HG03575 (cell line): Measurements from ENCODE around the gene C10orf90.

Source experiments
- ATAC-seq: cut with Tn5 transposase; IDR thresholded peaks from one replicate; pipeline ENCODE4 v1.9.1; 2021; ENCODE audit not compliant: unreplicated experiment, insufficient number of reproducible peaks, low FRiP score; ENCODE audit errors: extremely low read depth

C10orf90 gene

DNA sequence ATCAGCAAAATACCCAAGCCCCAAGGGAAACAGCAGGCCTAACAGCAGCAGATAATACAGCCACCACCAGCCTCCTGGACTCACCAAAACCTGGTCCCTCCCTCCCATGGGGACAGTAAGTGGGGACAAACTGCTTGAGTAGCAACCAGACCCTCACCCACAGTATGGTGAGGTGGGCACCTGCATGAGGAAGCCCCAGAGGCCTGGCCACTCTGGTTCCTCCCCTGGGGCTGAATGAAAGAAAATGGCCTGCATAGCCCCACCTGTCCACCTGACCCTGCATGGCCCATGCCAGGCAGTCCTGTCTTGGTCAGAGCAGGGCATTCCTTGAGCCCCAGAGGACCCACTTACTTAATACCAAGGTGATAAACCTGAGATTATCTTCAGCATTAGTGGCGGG, 13.0 kb upstream of the C10orf90 start:
- no peak for ATAC-seq

DNA sequence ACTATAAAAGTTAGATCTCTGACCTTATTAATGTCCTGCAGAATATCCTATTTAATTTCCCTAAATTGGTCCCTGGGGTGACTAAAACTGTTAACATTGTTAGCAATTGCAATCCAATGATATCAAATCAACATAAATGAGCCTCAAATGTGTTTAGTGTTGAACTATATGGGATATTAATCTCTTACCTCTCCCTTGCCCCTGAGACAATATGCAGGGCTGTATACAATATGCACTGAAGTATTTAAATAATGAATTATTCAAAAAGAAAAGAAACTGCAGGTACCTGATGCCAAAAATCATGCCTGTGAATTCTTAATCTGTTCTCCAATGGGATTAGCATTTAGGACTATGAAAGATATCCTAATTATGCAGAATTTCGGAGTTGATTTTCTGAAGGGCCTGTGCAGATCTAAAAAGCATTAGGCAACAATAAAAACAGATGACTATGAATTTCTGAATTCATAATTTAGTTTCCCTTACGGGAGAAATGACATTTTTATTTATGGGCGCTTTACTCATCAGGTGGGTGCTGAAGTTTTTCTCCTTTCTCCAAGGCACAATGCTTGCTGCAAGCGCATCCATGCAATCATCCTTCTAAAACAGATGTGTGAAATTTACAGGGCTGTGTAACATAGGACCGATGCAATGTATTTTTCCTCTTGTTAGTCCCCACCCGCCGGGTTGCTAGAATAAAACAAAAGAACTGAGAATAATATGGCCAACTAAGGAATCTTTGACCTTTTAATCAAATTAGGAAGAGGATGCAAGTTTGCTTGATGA, 5.4 kb upstream of the C10orf90 start:
- no peak for ATAC-seq

DNA sequence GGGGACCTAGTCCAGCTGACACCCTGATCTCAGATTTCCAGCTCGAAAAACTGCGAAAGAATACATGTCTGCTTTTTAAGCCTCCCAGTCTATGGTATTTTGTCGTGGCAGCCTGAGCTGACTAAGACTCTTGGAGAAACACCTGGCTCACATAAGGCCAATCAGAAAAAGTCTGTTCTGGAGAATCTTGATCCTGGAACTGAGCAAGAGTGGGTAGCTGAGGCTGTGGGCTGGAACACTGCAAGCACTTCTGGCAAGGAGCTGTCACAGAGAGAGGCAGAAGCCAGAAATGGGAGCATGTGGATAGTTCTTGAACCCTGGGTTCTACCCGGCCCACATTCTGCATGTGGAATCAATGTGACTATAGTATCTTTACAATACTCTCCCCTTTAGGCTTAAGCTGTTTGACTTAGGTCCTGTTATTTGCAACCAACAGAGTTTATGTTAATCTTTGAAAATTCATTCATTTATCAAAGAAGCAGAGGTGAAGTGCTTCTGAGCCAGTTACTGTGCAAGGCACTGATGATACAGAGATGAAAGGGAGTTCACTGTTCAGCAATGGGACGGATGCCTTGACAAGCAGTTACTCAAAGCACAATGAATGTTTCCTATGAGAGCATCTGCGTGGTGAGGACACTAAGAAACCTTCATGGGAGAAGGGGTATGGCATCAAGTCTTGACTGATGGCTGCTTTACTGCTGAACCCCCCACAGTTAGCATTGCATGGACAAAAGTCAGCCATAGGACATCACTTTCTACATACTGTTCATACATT, 4.4 kb upstream of the C10orf90 start:
- ATAC-seq, result no peak

DNA sequence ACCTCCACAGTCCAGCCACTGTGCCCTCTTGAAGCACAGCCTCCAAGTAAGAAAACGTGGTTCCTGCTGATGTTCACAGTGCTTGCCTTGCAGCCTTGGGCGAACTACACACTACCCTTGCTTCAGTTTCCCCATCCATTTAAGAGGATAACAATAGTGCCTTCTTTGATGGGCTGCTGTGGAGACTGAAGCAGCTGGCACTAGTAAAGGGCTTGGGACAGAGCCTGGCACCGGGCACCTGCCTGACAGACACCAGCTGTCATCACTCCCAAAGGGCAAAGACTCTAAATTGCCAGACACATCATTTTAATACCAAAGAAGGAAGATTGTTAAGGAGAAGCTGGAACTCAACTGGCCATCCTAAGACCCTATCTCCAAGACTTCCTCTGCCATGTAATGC, 3.1 kb upstream of the C10orf90 start:
- no peak for ATAC-seq

DNA sequence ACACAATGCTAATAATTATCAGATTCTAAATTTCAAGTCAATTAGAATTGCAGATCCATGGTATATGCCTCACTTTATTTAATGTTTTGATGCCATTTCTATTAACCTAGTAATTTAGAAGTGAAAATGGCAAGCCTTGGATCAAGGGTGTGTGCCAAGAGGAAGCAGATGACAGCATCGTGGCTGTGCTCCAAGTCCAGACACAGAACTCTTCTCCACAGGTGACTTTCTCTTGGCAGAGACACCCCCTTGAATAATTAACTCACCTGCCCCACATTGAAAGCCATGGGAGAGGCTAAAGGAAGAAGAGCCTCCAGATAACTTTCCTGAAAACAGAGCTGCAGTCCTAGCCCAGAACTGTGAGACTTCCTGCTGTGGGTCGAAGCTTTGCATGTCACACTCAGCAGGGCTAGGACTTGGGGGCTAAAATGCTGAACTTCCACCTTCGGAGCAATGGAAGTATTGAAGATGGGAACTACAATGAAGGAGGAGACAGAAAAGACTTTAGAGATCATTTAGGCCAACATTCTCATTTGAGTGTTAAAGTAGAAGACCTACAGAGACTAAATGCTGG, 996 bp upstream of the C10orf90 start:
- no peak for ATAC-seq

DNA sequence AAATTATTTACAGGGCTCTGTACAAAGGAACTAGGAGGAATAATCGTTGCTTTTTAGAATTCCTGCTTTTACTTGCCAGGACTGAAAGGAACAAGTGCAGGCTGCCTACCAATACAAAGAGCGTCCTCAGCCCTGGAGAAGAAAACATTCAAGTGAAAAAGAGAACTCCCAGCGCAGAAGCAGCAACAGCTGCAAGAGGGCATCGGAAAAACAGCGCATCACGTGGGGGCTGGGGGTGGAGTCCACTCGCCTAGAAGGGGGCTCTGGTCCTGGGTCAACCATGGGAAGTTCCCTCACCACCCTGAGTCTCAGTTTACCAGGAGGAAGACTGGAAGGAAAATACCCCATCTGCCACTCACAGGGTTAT, 385 bp upstream of the C10orf90 start:
- ATAC-seq, result no peak

DNA sequence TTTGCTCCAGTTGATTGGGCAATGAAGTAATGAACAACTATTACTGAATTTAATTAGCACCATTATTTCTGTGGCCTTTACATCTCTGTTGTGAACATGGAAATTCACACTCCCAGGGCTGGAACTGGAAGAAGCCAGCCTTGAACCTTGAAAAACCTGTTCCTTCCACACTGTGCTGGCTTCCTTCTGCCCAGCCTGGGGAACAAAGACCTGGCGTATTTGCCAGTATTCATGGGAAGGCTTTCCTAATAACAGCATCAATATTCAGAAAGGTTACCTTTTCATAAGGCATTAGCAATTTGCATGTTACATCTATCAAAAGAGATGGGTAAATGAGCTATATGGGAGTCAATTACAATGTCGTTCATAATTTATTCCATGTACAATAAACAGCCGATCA, 1.3 kb downstream of the C10orf90 start:
- ATAC-seq, result no peak

DNA sequence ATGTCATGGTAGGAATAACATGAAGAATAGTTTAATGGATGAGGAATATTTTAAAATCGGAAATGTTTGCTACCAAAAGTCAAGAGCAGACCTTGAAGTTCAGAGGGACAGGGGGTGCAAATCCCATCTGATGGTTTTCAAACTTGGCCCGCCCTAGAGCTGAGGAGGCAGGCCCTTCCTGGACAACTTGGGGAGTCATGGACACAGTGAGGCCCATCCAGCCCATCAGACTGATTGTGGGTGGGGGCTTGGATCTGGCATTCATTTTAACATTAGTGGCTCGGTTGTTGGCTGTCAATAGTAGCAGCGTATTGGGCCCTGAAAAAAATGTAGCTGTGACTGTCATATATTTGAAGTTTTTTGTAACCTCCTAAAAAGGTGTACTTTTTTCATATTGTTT, 2.0 kb downstream of the C10orf90 start:
- ATAC-seq, result no peak

DNA sequence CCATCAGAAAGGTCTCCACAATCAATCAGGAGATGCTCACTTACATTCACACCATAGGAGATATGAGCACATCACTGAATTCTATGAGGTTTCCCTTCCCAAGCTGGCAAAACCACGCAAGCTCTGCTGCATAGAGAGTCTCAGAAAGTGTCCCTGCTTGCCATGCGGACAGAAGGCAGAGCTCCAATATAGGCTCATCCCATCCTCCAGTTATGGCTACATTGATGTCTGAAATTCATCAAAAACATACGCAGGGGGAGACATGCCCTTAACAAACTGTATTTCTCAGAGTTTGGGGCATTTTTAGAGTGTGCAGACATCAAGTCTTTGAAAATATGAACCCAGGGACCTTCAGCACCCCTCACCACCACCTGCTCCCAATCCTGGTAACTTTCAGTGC, 2.9 kb downstream of the C10orf90 start:
- no peak for ATAC-seq

DNA sequence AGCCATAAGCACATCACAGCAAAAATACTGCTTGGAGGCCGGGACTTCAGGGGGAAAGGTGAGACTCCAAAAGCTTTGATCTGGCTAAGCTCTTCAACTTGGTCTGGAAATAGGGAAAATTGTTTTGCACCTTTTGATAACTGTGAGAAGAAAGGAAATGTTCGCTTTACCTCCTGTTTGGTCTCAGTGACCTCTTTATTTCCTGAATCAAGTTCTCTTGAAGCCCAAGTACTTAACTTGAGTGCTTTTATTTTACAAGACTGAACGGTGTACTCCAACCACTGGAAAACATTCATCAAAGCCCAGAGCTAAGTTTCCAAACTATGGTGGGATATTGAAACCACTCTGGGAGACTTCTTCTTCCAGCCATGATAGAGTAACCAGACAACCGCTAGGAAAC, 5.3 kb downstream of the C10orf90 start:
- ATAC-seq, result no peak

DNA sequence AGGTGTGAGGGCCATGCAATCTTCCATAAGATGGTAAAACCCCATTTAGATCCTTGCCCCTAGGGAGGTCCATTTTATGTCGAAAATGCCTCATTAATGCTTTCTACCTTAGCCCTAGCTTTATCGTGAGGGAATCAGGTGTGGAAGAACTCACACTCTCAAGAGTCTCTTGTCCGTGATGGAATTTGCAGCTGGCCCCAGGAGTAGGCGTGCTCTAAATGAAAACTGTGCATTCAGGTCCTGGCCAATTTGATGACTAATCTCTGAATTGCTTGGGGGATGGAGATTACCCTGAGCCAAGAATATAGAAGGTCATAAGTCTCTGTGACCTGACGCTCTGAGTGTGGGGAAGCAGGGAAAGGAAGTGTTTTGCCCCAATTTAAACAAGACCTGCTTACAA, 6.6 kb downstream of the C10orf90 start:
- no peak for ATAC-seq

DNA sequence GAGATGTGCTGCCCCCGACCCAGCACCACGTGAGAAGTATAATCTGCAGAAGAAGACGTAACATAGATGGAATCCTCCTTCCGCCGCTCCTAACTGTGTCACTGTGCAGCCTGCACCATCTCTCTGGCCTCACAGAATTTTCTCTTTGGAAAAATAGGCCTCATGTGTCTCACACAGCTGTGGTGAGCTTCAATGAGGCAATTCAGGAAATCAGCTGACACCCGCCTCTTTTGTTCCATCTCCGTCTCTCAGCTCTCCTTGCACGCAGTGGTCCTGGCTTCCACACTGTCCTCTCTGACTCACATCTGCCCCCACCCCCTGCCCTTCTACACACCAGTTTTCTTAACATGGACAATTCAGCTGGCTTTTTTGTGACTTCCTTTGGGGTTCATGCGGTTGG, 7.2 kb downstream of the C10orf90 start:
- no peak for ATAC-seq

DNA sequence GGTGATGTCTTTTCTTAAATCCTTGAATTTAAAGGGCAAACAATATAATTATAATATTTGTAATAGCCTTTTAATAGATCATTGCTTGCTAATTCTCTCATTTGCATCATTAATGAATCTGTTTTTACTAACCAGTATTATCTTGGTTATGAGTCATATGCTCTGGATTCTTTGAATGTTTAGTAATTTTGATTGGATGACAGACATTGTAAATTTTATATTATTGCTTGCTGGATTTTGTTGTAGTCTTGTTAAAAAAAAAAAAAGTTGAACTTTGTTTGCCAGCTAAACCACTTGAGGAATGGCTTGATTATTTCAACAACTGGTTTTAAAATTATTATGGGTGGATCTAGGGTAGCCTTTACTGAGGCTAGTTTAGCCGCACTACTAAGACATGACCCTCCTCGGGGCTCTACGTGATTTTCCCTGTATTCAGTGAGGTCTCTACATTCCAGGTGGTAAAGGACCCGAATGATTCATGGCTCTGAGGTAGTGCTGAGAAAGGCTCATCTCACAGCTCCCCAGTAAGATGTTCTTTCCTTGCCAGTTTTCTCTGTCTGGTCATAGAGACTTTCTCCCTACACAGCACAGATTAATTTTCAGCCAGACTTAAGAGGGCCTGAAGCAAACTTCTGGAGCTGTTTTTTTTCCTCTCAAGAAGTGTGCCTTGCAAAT, 8.5 kb downstream of the C10orf90 start:
- ATAC-seq, result no peak

DNA sequence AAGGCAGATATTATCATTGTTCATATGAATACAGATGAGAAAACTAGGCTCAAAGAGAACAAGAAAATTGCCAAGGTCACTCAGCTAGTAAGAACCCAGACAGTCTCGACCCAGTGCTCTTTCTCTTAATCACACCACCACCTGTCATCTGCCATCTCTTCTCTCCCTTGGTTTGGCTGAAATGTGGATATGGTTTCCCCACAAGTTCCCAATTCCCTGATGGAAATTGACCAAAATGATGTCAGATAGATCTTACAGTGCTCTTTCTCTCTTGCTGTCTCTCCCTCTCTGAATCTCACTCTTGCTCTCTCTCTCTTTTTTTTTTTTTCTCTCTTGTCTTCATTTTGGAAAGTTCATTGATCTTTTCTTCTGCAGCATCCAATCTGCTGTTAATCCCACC, 9.1 kb downstream of the C10orf90 start:
- ATAC-seq, result no peak

DNA sequence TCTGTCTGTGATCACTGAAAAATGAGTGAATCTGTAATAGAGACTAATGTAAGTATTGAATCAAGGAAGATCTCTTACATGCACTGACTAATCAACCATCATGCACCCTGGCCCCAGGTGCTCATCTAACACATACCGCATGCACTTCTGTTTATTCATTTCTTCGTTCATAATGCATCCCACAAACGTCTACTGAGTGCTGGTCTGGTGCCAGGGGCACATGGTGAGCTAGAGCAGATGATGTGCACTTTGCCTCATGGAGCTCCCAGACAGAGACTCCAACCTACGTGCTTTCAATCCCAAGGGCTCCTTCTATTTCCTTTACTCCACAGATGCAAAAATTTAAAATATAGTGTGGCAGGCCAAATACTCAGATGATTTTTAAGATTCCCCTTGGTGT, 10.7 kb downstream of the C10orf90 start:
- no peak for ATAC-seq

DNA sequence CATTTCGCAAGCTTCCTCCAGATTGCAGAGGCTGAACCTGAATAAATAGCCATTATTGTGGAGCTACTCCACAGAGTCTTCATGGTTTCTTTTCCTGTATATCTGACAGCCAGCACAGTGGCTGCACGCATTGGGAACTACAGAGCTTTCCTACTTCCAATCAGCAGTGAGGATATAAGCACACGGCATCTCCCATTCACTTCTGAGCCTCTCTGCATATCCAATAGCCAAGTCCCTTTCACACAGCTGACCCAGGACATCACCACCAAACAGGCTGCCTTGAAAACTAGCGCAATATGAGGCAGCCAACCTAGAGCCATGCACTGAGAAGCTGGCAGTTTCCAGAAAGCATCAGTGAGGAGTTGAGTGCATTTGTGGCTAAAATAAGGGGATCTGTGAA, 11.6 kb downstream of the C10orf90 start:
- no peak for ATAC-seq

DNA sequence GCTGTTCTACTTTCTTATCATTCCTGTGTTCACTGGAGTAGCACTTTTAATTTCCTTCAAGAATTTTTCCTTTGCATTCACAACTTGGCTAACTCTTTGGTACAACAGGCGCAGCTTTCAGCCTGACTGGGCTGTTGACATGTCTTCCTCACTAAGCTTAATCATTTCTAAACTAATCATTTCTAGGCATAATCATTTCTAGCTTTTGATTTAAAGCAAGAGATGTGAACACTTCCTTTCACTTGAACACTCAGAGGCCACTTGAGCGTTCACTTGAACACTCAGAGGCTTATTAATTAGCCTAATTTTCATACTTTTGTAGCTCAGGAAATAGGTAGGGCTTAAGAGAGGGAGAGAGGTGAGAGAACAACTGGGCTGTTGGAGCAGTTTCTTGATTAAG, 15.9 kb downstream of the C10orf90 start:
- ATAC-seq, result no peak

DNA sequence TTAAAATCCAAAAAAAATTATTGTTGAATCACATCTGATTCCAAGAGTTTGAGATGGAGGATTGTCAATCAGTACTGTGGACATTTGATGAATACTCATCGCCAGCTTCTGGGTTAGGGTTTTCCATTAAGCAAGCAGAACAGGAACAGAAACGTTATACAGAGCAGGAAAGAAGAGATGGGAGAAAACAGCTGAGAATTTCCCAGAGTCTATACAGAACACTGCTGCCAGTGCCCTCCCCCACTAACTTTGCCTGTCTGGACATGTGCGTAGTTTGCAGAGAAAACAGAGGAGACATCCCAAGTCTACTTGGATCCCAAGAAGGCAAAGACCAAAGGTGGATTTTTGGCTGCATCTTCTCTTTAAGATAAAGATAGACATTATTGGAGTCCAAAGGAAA, 19.0 kb downstream of the C10orf90 start:
- no peak for ATAC-seq

DNA sequence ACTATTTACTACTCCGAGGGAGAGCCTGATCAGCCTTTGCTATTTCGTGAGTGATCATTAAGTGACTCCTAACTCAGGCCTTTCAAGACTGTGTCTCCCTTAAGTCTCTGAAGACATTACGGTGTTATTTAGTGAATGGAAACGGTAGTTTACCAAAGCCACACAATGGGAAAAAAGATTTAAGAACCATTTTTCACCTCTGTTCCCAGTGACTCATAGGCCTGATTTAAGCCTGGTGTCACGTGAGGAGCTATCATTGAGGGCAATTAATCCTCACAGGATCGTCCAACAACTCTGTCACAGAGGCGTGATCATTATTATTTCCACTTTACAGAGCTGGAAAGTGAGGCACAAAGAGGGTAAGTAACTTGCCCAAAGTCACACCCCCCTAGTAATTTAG, 20.3 kb downstream of the C10orf90 start:
- no peak for ATAC-seq

DNA sequence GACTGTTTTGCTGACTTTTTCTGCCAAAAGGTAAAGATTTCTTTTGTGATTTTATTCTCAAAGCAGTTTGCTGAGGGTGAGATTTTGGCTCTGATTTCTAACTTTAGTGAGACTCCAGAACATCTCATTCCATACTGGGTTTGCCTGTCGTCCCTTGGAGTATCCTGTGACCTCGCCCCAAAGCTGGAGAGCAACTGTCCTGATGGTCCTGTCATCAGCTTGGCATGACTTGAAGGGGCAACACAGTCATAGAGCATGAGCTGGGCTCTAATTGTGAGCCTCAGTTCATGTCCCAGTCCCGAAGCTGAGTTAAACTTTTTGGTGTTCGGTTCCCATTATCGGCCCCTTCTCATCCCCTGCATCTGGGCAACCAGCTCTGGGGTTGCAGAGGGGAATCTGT, 23.4 kb downstream of the C10orf90 start:
- no peak for ATAC-seq
